MG63 (cell line): ENCODE results near the gene FHAD1. TPM values are rescaled to one million over a fixed set of nuclear protein-coding genes. Genes with fewer than 3 reads are reported as not detected.

Source experiments
- DNase-seq: peaks from one replicate; pipeline ENCODE4 v3.0.0-alpha.2; 2020
- H3K27me3 ChIP-seq: fragments of 250-450 bp; sonication (Bioruptor Pico); 2 replicates; pipeline ENCODE4 v1.5.1; 2020; ENCODE audit warnings: mild to moderate bottlenecking, moderate library complexity
- H3K36me3 ChIP-seq: fragments of 250-450 bp; sonication (Bioruptor Pico); 2 replicates; pipeline ENCODE4 v1.5.1; 2020; ENCODE audit warnings: mild to moderate bottlenecking, moderate library complexity
- H3K4me3 ChIP-seq: fragments of 250-450 bp; sonication (Bioruptor Pico); 2 replicates; pipeline ENCODE4 v1.5.1; 2020; ENCODE audit warnings: mild to moderate bottlenecking, moderate library complexity
- H3K9me3 ChIP-seq: fragments of 250-450 bp; sonication (Bioruptor Pico); 2 replicates; pipeline ENCODE4 v1.5.1; 2020; ENCODE audit warnings: mild to moderate bottlenecking, moderate library complexity
- total RNA-seq: library from RNA; depleted of rRNA; stranded (reverse); fragments of >200 nt; shearing (Covaris generic); gene quantifications from 2 replicates; pipeline ENCODE4 v1.2.3, GENCODE V29; 2014; ENCODE audit warnings: low replicate concordance; rRNA removed

FHAD1 gene
- total RNA-seq, 1 experiment from 2014 or later: 0.33 TPM

GRCh38 chr1:15444468-15445389 is 197.7 kb downstream of the FHAD1 start:
- Histone ChIP-seq H3K36me3 (no peaks in the 10 kb centered on the region), H3K27me3 (no peaks in the 10 kb centered on the region), H3K9me3 (no peaks in the 10 kb centered on the region), H3K4me3 (no peak overlapping the region)
- DNase-seq: no peak

- Histone ChIP-seq H3K36me3 (no peaks in the 10 kb centered on the region), H3K4me3 (no peak overlapping the region), H3K9me3 (no peaks in the 10 kb centered on the region), H3K27me3 (no peaks in the 10 kb centered on the region)
- no peak for DNase-seq
These were observed 198.5 kb downstream of the FHAD1 start for GRCh38 chr1:15445390-15446122.

- DNase-seq: no peak
- Histone ChIP-seq H3K9me3 (no peaks in the 10 kb centered on the region), H3K36me3 (no peaks in the 10 kb centered on the region), H3K27me3 (no peaks in the 10 kb centered on the region), H3K4me3 (no peak overlapping the region)
These were observed 199.2 kb downstream of the FHAD1 start for GRCh38 chr1:15446212-15446611.

Other genes with a start within 250 kb of the FHAD1 start
- gene TMEM51, start 93.5 kb upstream of the FHAD1 start, total RNA-seq: 2.8 and 4.9 TPM in 2 replicates
- 69.5 and 92.0 TPM in 2 replicates for gene EFHD2, start 162.7 kb downstream of the FHAD1 start, total RNA-seq
- not detected in 2 replicates for gene CTRC, start 191.2 kb downstream of the FHAD1 start, total RNA-seq
- not detected in 2 replicates for gene CELA2A, start 209.5 kb downstream of the FHAD1 start, total RNA-seq
- not detected in 2 replicates for gene CELA2B, start 228.9 kb downstream of the FHAD1 start, total RNA-seq